ENCODE measurements around the gene SPATS2. TPM values are rescaled to one million over a fixed set of nuclear protein-coding genes. Genes with fewer than 3 reads are reported as not detected.

SPATS2 gene
- total RNA-seq, 4 donors from 2014 or later = 24.7 to 37.8 (median 30.1) TPM

DNA sequence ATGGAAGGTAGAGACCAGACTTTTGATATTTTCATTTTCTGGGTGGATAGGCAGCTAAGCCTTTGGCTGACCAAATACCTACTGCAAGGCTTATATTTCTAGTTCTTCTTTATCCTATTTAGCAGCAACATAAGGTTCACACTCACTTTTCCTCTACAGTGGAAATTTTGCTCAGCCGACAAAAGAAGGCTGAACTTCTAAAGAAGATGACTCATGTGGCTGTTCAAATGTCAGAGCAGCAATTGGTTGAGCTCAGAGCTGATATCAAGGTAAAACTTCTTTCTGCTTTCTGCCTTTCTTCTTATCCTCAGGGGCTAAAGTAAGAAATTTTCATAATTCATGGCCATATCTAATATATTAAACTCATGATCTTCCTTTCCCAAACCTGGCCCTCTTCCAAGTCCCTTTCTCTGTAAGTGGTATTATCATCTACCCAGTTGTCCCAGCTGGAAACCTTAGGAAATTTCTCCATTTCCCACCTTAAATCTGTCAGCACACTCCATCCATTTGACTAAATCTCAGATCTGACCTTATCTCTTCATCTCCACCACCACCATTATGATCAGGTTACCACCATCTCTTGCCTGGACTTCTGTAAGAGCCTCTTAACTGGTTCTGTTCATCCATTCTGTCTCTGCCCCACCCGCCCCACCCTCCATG is 151.8 kb downstream of the SPATS2 start:
- Histone ChIP-seq H3K4me1 (peaks cover 12 to 23% of the 10 kb centered on the region in 2 donors), H3K27me3 (no peaks in the 10 kb centered on the region), H3K4me3 (replicated peaks in 1 of 3) (no peak overlapping the region), H3K9me3 (no peaks in the 10 kb centered on the region), H3K27ac (no peak overlapping the region), H3K36me3 (no peaks in the 10 kb centered on the region)
- intact Hi-C loops (cut with DNase I) = no loop called here
- TF ChIP-seq, protein P1, sequence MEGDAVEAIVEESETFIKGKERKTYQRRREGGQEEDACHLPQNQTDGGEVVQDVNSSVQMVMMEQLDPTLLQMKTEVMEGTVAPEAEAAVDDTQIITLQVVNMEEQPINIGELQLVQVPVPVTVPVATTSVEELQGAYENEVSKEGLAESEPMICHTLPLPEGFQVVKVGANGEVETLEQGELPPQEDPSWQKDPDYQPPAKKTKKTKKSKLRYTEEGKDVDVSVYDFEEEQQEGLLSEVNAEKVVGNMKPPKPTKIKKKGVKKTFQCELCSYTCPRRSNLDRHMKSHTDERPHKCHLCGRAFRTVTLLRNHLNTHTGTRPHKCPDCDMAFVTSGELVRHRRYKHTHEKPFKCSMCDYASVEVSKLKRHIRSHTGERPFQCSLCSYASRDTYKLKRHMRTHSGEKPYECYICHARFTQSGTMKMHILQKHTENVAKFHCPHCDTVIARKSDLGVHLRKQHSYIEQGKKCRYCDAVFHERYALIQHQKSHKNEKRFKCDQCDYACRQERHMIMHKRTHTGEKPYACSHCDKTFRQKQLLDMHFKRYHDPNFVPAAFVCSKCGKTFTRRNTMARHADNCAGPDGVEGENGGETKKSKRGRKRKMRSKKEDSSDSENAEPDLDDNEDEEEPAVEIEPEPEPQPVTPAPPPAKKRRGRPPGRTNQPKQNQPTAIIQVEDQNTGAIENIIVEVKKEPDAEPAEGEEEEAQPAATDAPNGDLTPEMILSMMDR (IDR thresholded peaks at IDR 0.05) = no peak
- TF ChIP-seq POLR2A (IDR thresholded peaks at IDR 0.05) = no peak
- no peak for DNase-seq
- 83 to 87% methylated on average over 2 of the region's 2 CpGs for WGBS, 2 donors

DNA sequence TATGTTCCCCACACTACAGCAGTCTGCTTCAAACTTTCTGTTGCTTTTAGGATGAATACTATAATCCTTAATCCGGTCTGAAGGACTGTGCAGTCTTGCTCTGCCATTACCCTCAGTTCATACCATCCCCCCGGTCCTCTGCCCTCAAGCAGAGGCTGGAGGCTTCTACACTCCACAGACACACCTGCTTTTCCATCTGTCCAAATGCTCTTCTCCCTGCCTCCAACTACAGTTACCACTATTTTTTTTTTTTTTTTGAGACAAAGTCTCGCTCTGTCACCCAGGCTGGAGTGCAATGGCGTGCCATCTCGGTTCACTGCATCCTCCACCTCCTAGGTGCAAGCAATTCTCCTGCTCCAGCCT is 152.3 kb downstream of the SPATS2 start:
- H3K36me3 ChIP-seq = no peaks in the 10 kb centered on the region
- TF ChIP-seq POLR2A (IDR thresholded peaks at IDR 0.05) = no peak
- TF ChIP-seq, protein P1 (IDR thresholded peaks at IDR 0.05) = no peak
- 95% methylated on average over 5 of the region's 5 CpGs for WGBS, 2 donors
- H3K27me3 ChIP-seq = no peaks in the 10 kb centered on the region
- intact Hi-C loops (cut with DNase I) = no loop called here
- H3K9me3 ChIP-seq = no peaks in the 10 kb centered on the region
- DNase-seq = no peak
- no peak overlapping the region for H3K27ac ChIP-seq
- H3K4me1 ChIP-seq = peaks cover 12 to 24% of the 10 kb centered on the region in 2 donors
- H3K4me3 ChIP-seq (replicated peaks in 1 of 3) = no peak overlapping the region

DNA sequence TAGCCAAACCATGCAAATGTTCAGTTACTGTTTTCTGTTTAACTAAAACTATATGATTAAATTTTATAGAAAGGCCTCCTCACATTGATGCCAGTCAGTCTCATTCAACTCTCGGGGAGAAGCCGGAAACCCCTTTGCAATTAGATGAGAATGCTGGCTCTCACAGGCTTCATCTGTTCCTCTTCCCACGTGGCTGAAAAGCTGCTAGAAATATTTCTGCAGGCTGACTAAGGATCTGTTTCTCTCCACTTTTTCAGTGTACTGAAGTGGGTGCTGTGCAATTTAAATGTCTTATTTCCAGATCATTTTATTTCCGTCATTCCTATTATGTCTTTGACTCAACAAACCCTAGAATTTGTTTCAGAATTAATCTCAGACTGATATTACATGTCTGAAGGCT is 154.1 kb downstream of the SPATS2 start:
- H3K9me3 ChIP-seq = no peaks in the 10 kb centered on the region
- no peak for TF ChIP-seq POLR2A (IDR thresholded peaks at IDR 0.05)
- TF ChIP-seq, protein P1 (IDR thresholded peaks at IDR 0.05) = no peak
- peaks cover 0 to 8% of the 10 kb centered on the region in 2 donors for H3K36me3 ChIP-seq
- H3K4me3 ChIP-seq (replicated peaks in 1 of 3) = no peak overlapping the region
- 79 to 84% methylated on average over 4 of the region's 4 CpGs for WGBS, 2 donors
- intact Hi-C loops (cut with DNase I) = no loop called here
- no peak for DNase-seq
- H3K4me1 ChIP-seq = peaks cover 12 to 25% of the 10 kb centered on the region in 2 donors
- no peaks in the 10 kb centered on the region for H3K27me3 ChIP-seq
- peak overlapping the region in 2 of 3 donors; percentile 43 to 57 for H3K27ac ChIP-seq

DNA sequence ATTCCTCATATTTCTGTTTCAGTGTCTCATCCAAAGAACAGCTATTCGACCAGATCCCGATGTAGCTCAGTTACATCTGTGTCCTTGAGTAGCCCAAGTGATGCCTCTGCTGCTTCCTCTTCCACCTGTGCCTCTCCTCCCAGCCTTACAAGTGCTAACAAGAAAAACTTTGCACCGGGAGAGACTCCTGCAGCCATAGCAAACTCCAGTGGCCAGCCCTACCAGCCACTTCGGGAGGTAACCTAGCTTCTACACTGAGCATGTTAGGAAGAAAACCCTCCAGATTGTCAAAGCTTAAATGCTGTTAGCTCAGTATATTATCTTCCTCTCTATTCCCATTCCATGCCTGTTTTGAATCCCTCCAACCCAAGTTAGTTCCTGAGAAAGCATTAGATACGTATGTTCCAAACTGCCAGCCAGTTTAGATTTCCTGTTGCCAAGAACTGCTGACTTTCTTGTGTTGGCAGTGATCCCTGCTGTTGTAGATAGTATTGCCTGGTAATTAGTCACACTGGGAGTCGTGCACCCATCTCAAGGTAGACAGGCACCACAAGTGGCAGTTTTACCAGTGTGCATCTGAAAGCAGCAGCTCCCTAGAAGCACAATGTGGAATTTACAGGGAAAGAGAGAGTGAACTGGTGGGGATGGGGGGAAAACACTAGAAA is 157.5 kb downstream of the SPATS2 start:
- no peak for TF ChIP-seq POLR2A (IDR thresholded peaks at IDR 0.05)
- TF ChIP-seq, protein P1 (IDR thresholded peaks at IDR 0.05) = no peak
- DNase-seq = peak; percentile 43 to 44
- intact Hi-C loops (cut with DNase I) = no loop called here
- peak overlapping the region in 1 of 3 donors; percentile 25 for H3K27ac ChIP-seq
- H3K27me3 ChIP-seq = no peaks in the 10 kb centered on the region
- no peaks in the 10 kb centered on the region for H3K9me3 ChIP-seq
- WGBS, 2 donors = 36 to 42% methylated on average over 6 of the region's 6 CpGs
- peaks cover 19 to 31% of the 10 kb centered on the region in 2 donors for H3K4me1 ChIP-seq
- no peak overlapping the region for H3K4me3 ChIP-seq (replicated peaks in 1 of 3)
- H3K36me3 ChIP-seq = peaks cover 0 to 8% of the 10 kb centered on the region in 2 donors

DNA sequence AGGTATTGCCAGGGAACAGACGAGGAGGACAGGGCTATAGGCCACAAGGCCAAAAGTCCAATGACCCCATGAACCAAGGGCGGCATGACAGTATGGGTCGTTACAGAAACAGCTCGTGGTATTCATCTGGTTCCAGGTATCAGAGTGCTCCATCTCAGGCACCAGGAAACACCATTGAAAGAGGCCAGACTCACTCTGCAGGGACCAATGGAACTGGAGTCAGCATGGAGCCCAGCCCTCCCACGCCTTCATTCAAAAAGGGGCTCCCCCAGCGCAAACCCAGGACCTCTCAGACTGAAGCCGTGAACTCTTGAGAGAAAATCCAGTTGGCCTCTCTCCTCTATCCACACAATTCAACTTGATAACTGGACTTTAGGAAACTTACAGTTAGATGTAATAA is 158.7 kb downstream of the SPATS2 start:
- 94 to 96% methylated on average over 7 of the region's 7 CpGs for WGBS, 2 donors
- TF ChIP-seq POLR2A (IDR thresholded peaks at IDR 0.05) = no peak
- TF ChIP-seq, protein P1 (IDR thresholded peaks at IDR 0.05) = no peak
- intact Hi-C loops (cut with DNase I) = no loop called here
- peaks cover 0 to 8% of the 10 kb centered on the region in 2 donors for H3K36me3 ChIP-seq
- no peak overlapping the region for H3K27ac ChIP-seq
- no peak overlapping the region for H3K4me3 ChIP-seq (replicated peaks in 1 of 3)
- peaks cover 15 to 31% of the 10 kb centered on the region in 2 donors for H3K4me1 ChIP-seq
- DNase-seq = no peak
- H3K9me3 ChIP-seq = no peaks in the 10 kb centered on the region
- H3K27me3 ChIP-seq = no peaks in the 10 kb centered on the region

Measured in thyroid gland (tissue), 4 donors.